ENCODE data around the gene SF3B2.
"Not testable (repeated sequence)": the region's sequence is repeated elsewhere in the genome, so short reads cannot be mapped to it uniquely, and the experiment has no call there.

The SF3B2 gene

DNA sequence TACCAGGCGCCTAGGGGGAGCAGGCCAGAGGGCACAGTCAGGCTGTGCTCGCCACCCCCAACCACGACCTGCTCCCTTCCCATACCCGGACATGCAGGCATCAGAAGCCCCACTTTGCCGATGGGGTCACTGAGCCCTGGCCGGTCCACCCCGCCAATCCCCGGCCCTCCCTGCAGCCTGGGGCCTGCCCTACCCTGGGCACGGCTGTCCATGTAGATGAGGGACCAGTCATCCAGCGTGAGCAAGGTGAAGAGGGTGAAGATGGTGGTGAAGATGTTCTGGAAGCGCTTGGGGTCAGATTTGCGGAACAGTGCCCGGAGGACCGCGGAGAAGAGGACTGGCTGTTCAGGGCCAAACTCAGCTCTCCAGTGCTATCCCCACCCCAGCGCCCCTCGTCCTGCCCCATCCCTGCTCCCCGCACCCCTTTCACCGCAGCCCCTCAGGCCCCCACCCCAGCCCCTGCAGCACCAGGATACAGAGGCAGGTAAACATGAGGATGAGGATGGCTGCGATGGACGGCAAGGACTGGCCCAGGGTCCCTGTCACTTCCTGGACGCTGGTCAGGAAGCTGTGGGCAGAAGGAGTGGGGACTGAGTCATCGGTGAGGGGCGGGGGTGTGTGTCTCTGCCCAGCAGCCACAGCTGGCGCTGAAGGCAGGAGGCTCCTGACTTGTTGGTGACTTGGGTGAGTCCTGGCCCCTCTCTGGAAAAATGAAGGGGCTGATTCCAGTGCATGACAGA is 31.4 kb upstream of the SF3B2 start:
- no peak overlapping the region for H3K4me3 ChIP-seq (ENCODE audit: low read depth, low read length)
- TF ChIP-seq, protein P1, sequence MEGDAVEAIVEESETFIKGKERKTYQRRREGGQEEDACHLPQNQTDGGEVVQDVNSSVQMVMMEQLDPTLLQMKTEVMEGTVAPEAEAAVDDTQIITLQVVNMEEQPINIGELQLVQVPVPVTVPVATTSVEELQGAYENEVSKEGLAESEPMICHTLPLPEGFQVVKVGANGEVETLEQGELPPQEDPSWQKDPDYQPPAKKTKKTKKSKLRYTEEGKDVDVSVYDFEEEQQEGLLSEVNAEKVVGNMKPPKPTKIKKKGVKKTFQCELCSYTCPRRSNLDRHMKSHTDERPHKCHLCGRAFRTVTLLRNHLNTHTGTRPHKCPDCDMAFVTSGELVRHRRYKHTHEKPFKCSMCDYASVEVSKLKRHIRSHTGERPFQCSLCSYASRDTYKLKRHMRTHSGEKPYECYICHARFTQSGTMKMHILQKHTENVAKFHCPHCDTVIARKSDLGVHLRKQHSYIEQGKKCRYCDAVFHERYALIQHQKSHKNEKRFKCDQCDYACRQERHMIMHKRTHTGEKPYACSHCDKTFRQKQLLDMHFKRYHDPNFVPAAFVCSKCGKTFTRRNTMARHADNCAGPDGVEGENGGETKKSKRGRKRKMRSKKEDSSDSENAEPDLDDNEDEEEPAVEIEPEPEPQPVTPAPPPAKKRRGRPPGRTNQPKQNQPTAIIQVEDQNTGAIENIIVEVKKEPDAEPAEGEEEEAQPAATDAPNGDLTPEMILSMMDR (IDR thresholded peaks at IDR 0.05; ENCODE audit: insufficient read depth, low read length, missing control alignments) = no peak
- DNase-seq (ENCODE audit: low read depth, low spot score) = peak; percentile 34
- ChIA-PET CTCF (interaction anchor here (0.7 to 6.5 kb wide), 4 partner anchors 15 to 137 kb away, joined by 3 to 118 read pairs (median 3); no protein-coding TSS in a partner anchor), POLR2A (interaction anchor here (1.1 kb wide), 1 partner anchor 122 kb away, joined by 4 read pairs; no protein-coding TSS in a partner anchor)

- POLR2A ChIA-PET = interaction anchor here (0.6 kb wide), 2 partner anchors 20 to 249 kb away, joined by 4 to 6 read pairs; partner anchors contain the start of gene BANF1
- DNase-seq (ENCODE audit: low read depth, low spot score) = no peak
- CTCF ChIA-PET = interaction anchor here (0.6 to 6.5 kb wide), 41 partner anchors 9 to 318 kb away, joined by 3 to 118 read pairs (median 5); partner anchors contain the start of genes BANF1, CCDC85B, CST6 and EIF1AD
- no peak overlapping the region for H3K4me3 ChIP-seq (ENCODE audit: low read depth, low read length)
- TF ChIP-seq, protein P1 (IDR thresholded peaks at IDR 0.05; ENCODE audit: insufficient read depth, low read length, missing control alignments) = peak; percentile 97
Observed at GRCh38 chr11:66022401-66023185, 29.6 kb upstream of the SF3B2 start.

- POLR2A ChIA-PET; DNase-seq (ENCODE audit: low read depth, low spot score); H3K4me3 ChIP-seq (ENCODE audit: low read depth, low read length): not testable (repeated sequence)
- CTCF ChIA-PET = interaction anchor here (0.8 to 6.5 kb wide), 25 partner anchors 8 to 252 kb away, joined by 3 to 118 read pairs (median 9); partner anchors contain the start of genes BANF1, CCDC85B, CST6 and EIF1AD
Observed at GRCh38 chr11:66023186-66023440, 29.1 kb upstream of the SF3B2 start.

- no peak for DNase-seq (ENCODE audit: low read depth, low spot score)
- TF ChIP-seq, protein P1 (IDR thresholded peaks at IDR 0.05; ENCODE audit: insufficient read depth, low read length, missing control alignments) = no peak
- POLR2A ChIA-PET = no interaction called here
- CTCF ChIA-PET = interaction anchor here (0.8 to 6.8 kb wide), 9 partner anchors 9 to 166 kb away, joined by 3 to 95 read pairs (median 4); partner anchors contain the start of genes MUS81 and SF3B2
- no peak within 1 kb of the TSS for H3K4me3 ChIP-seq (ENCODE audit: low read depth, low read length)
Observed at GRCh38 chr11:66026017-66026529, 26.1 kb upstream of the SF3B2 start, which contains the start of gene CATSPER1. CATSPER1 (minus strand) TSS chr11:66026479; CDS start chr11:66026379, 100 bp downstream.

DNA sequence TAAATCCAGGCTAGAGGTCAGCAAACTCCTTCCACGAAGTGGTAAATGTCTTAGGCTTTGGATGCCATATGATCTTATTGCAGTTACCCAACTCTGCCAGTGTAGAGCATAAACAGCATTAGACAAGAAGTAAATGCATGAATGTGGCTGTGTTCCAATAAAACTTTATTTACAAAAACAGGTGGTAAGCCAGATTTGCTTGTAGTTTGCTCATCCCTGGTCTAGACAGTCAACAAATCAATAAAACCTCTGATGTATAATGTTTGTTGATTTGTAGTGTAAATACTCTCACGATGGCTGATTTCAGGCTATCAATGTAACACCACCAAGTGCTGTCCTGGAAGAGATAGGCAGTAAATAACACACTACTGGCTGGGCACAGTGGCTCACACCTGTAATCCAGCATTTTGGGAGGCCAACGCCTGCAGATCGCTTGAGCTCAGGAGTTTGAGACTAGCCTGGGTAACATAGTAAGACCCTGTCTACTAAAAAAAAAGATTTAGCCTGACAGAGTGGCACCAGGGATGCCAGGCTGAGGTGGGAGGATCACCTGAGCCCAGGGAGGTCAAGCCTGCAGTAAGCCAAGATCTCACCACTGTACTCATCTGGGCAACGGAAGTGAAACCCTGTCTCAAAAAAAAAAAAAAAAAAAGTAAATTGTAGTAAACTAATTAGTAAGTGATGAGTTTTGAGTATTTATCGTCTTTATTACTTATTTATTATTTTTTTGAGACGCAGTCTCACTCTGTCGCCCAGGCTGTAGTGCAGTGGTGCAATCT is 19.0 kb upstream of the SF3B2 start:
- H3K4me3 ChIP-seq (ENCODE audit: low read depth, low read length) = no peak overlapping the region
- ChIA-PET CTCF (interaction anchor here (0.7 to 5.6 kb wide), 4 partner anchors 9 to 127 kb away, joined by 3 to 58 read pairs (median 4); no protein-coding TSS in a partner anchor), POLR2A (no interaction called here)
- TF ChIP-seq, protein P1 (IDR thresholded peaks at IDR 0.05; ENCODE audit: insufficient read depth, low read length, missing control alignments) = no peak
- no peak for DNase-seq (ENCODE audit: low read depth, low spot score)

- no peak for DNase-seq (ENCODE audit: low read depth, low spot score)
- TF ChIP-seq, protein P1 (IDR thresholded peaks at IDR 0.05; ENCODE audit: insufficient read depth, low read length, missing control alignments) = no peak
- ChIA-PET CTCF (interaction anchor here (0.9 to 5.6 kb wide), 6 partner anchors 8 to 46 kb away, joined by 3 to 58 read pairs (median 7); partner anchors contain the start of gene CATSPER1), POLR2A (no interaction called here)
- no peak overlapping the region for H3K4me3 ChIP-seq (ENCODE audit: low read depth, low read length)
Observed at GRCh38 chr11:66035653-66036333, 16.4 kb upstream of the SF3B2 start.

Measured in AG04449 (cell line).